Muscle of leg (tissue), 11 donors: ENCODE results near the gene KDELR3. TPM values are rescaled to one million over a fixed set of nuclear protein-coding genes. Genes with fewer than 3 reads are reported as not detected.

ENCODE experiments used
- DNase-seq: peaks from one replicate; pipeline ENCODE4 v3.0.0; 2013
- H3K27ac ChIP-seq: one replicate; pipeline ENCODE4 v1.5.1; 2013; ENCODE audit warnings: mild to moderate bottlenecking, low read length, control low read depth
- H3K27me3 ChIP-seq: one replicate; pipeline ENCODE4 v1.6.1; 2013; ENCODE audit warnings: low read length; ENCODE audit not compliant: control insufficient read depth, insufficient read depth
- H3K36me3 ChIP-seq: one replicate; pipeline ENCODE4 v1.6.1; 2013; ENCODE audit warnings: low read length; ENCODE audit not compliant: control insufficient read depth, insufficient read depth
- H3K4me1 ChIP-seq: one replicate; pipeline ENCODE4 v1.6.1; 2013; ENCODE audit warnings: low read length; ENCODE audit not compliant: control insufficient read depth, insufficient read depth
- H3K4me3 ChIP-seq: one replicate; pipeline ENCODE4 v1.5.1; 2013; ENCODE audit warnings: low read length, control low read depth
- H3K9me3 ChIP-seq: replicated peaks from 2 replicates; pipeline ENCODE4 v1.6.1; 2013; ENCODE audit warnings: low read depth, low read length; ENCODE audit not compliant: control insufficient read depth
- WGBS: methylation state at CpG from one replicate; pipeline ENCODE4 v1.1.5; 2013; ENCODE audit warnings: missing lambda C conversion rate; ENCODE audit not compliant: insufficient coverage; 5-methylcytosine and 5-hydroxymethylcytosine counted together
- polyA plus RNA-seq, 8 donors: library from polyadenylated mRNA; unstranded; fragments of 120-200 nt; gene quantifications; one replicate each; pipeline versions ENCODE4 v1.2.1 to v1.2.3, GENCODE V29; 2013; ENCODE audit warnings: inconsistent platforms in 1 of 8, low replicate concordance in 1 of 8; ENCODE audit not compliant: insufficient read length in 8 of 8, insufficient read depth in 1 of 8
- total RNA-seq: library from RNA; stranded (reverse); fragments of 120-200 nt; gene quantifications from one replicate; pipeline ENCODE4 v1.2.4, GENCODE V29; 2013

The KDELR3 gene
- total and polyA plus RNA-seq, 9 donors, result 20.6 to 48.0 (median 31.3) TPM

DNA sequence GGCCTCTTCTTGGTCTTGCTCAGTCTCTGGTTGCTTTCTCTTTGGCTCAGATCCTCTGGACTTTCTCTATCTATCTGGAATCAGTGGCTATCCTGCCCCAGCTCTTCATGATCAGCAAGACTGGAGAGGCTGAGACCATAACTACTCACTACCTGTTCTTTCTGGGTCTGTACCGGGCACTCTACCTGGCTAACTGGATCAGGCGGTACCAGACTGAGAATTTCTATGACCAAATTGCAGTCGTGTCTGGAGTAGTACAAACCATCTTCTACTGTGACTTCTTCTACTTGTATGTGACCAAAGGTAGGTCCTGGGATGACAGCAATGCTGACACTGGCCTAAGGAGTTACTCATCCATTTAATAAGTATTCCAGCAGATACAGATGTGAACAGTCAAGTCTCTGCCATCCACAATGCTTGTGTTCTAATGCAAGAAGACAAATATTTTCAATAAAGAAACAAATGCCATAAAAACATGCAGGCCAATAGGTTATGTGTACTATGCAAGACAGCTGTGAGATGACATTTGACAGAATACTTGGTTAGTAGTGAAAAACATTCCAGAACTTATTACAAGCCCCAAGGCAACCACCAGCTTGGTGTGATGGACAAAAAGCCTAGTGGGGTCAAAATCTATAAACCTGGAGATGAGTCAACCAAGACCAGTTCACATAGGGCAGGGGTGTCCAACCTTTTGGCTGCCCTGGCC lies 13.4 kb downstream of the KDELR3 start:
- peaks cover 67% of the 10 kb centered on the region for H3K36me3 ChIP-seq
- peaks cover 3% of the 10 kb centered on the region for H3K4me1 ChIP-seq
- H3K9me3 ChIP-seq, result no peaks in the 10 kb centered on the region
- 83% methylated on average over 1 of the region's 3 CpGs for WGBS
- no peak overlapping the region for H3K27ac ChIP-seq
- H3K27me3 ChIP-seq, result no peaks in the 10 kb centered on the region
- H3K4me3 ChIP-seq, result no peak overlapping the region
- no peak for DNase-seq

- no peak overlapping the region for H3K27ac ChIP-seq
- no peaks in the 10 kb centered on the region for H3K9me3 ChIP-seq
- no peak overlapping the region for H3K4me3 ChIP-seq
- peaks cover 72% of the 10 kb centered on the region for H3K36me3 ChIP-seq
- no peak for DNase-seq
- no peaks in the 10 kb centered on the region for H3K27me3 ChIP-seq
- H3K4me1 ChIP-seq, result peaks cover 3% of the 10 kb centered on the region
- WGBS, result 83% methylated on average over 3 of the region's 8 CpGs
Observed at GRCh38 chr22:38481871-38482332, 14.0 kb downstream of the KDELR3 start.

DNA sequence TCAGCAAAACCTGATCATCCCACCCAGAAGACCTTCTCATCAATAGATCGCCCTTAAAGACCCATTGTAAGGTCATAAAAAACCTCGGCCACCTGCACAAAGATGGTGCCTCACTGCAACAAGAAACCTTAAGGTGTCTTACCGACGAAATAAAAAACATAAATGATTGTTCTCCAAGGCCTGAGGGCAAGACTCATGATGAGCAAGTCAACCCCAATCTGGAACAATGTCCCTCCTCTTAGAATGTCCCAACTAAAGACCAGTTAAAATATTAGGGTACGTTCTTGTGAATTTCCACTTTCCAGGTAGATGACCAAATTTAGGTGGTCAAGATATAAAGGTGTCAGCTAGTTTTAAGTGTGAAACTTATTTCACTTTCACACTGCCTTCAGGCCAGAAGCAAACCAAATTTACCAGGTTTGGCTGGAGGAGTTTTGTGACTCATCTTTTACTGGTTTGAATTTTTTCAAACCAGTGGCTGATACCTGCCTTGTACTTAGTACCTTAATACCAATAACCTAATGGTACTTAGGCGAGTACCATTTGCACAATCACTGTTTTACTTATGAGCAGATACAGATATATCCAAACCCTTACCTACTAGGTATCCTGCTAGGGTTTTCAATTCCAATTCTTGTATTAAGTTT lies 14.9 kb downstream of the KDELR3 start:
- H3K36me3 ChIP-seq, result peaks cover 76% of the 10 kb centered on the region
- no peak for DNase-seq
- 100% methylated on average over 2 of the region's 6 CpGs for WGBS
- H3K27me3 ChIP-seq, result no peaks in the 10 kb centered on the region
- peaks cover 3% of the 10 kb centered on the region for H3K4me1 ChIP-seq
- H3K4me3 ChIP-seq, result no peak overlapping the region
- H3K27ac ChIP-seq, result no peak overlapping the region
- H3K9me3 ChIP-seq, result no peaks in the 10 kb centered on the region

DNA sequence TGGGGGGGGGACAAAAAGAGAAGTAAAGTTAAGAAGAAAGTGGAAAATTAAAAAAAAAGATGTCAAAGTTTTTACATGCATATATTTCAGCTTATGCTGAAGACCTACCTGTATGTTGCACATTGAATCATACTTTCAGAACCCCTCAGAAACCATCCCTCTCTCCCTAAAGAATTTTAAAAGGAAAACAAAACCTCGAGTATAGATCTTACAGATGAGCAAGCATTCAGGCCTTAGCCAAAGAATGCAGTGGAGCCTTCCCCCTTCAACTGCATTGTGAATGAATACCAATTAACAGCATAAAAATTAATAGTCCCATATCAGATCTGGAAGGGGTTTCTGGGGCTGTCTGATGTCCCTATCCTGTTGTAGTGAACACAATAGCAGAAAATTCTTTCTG lies 16.3 kb downstream of the KDELR3 start:
- H3K9me3 ChIP-seq, result no peaks in the 10 kb centered on the region
- H3K4me1 ChIP-seq, result peaks cover 3% of the 10 kb centered on the region
- H3K27me3 ChIP-seq, result no peaks in the 10 kb centered on the region
- H3K4me3 ChIP-seq, result no peak overlapping the region
- H3K36me3 ChIP-seq, result peaks cover 79% of the 10 kb centered on the region
- H3K27ac ChIP-seq, result no peak overlapping the region
- no CpG with 5 or more reads among the region's 1 CpG for WGBS
- no peak for DNase-seq

DNA sequence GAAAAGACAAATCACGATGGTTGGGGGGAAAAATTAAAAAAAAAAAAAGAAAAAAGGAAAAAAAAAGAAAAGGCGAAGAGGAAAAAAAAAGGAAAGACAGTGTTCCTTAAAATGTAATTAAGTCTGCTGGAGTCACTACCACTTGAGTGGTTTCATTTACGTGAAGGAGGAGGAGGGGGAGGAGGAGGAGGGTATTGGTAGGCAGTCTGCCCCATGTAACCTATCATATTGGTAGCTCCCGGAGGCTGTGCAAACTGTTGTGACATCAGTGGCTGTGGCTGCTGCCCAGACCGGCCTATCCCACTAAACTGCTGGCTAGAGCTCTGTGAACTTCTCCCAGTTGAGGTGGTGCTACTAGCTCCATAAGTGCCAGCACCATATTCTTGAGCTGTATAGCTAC lies 17.9 kb downstream of the KDELR3 start:
- no peaks in the 10 kb centered on the region for H3K27me3 ChIP-seq
- H3K9me3 ChIP-seq, result no peaks in the 10 kb centered on the region
- no peak for DNase-seq
- no peak overlapping the region for H3K4me3 ChIP-seq
- H3K27ac ChIP-seq, result no peak overlapping the region
- peaks cover 3% of the 10 kb centered on the region for H3K4me1 ChIP-seq
- 69% methylated on average over 5 of the region's 5 CpGs for WGBS
- H3K36me3 ChIP-seq, result peaks cover 83% of the 10 kb centered on the region

DNA sequence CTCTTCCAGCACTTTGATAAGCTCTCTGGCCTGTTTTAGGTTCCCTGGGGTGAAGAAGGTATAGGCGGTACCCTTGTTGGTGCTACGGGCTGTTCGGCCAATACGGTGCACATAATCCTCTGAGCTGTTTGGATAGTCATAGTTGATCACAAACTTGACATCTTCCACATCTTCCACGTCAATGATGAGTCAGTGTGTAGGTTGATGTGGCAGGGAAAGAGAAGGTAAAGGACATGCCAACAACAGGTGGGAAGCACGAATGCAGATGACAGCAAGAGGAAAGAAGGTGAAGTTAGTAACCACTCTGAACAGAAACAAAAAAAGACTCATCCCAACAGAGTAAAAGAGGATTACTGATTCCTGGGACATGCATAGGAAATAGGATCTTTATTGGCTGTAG lies 20.1 kb downstream of the KDELR3 start:
- Histone ChIP-seq H3K36me3 (peaks cover 76% of the 10 kb centered on the region), H3K27ac (no peak overlapping the region), H3K4me3 (no peak overlapping the region), H3K4me1 (peaks cover 3% of the 10 kb centered on the region), H3K9me3 (no peaks in the 10 kb centered on the region), H3K27me3 (no peaks in the 10 kb centered on the region)
- no CpG with 5 or more reads among the region's 6 CpGs for WGBS
- DNase-seq, result no peak

DNA sequence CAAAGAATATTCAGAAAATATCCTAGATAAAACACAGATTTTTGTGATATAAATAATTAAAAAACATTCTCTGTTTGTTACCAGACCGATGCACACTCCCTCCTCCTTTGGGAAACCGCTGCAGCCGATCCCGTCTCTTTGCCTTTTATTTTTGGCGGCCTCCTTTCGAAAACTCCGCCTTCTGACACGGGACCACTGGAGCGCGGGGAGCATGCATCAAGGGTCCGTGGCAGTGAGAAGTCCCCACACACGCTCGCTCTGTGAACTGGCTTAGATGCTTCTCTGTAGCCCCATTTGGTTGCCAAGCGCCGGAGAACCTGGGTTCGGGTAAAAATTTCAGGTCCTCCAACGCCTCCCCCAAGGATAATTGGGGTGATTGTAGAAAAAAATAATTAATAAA lies 21.2 kb downstream of the KDELR3 start:
- 90% methylated on average over 13 of the region's 17 CpGs for WGBS
- DNase-seq, result no peak
- Histone ChIP-seq H3K9me3 (no peaks in the 10 kb centered on the region), H3K27me3 (no peaks in the 10 kb centered on the region), H3K4me1 (peaks cover 3% of the 10 kb centered on the region), H3K27ac (no peak overlapping the region), H3K4me3 (no peak overlapping the region), H3K36me3 (peaks cover 78% of the 10 kb centered on the region)

DNA sequence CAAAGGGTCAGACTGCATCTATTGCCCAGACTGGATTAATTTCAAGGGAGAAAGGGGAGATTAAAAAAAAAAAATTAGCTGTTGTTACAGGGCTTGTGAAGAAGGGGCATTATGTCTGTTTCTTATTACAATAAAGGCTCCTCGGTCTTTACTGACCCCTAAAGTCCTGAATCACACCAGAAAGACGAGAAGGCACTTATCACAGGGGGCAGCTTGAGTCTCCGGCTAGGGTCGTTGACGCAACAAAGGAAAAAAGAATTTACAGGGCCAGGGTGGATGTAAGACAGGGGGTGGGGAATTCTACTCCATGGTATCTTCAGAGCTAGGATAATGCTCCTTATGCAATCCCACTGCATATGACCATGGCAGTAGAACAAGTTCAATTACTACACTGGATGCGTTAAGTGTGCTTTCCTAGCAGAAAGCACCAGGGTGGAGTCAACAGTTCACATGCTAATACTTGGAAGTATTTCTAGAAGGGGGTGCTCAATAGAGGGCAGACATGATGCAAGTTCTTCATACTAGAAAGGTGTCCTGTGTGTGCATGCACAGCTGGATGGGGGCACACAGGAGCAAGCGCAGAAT lies 21.8 kb downstream of the KDELR3 start:
- no peak overlapping the region for H3K4me3 ChIP-seq
- no peak overlapping the region for H3K27ac ChIP-seq
- no peaks in the 10 kb centered on the region for H3K27me3 ChIP-seq
- H3K4me1 ChIP-seq, result peaks cover 3% of the 10 kb centered on the region
- H3K9me3 ChIP-seq, result no peaks in the 10 kb centered on the region
- no peak for DNase-seq
- peaks cover 75% of the 10 kb centered on the region for H3K36me3 ChIP-seq
- WGBS, result no CpG with 5 or more reads among the region's 7 CpGs

DNA sequence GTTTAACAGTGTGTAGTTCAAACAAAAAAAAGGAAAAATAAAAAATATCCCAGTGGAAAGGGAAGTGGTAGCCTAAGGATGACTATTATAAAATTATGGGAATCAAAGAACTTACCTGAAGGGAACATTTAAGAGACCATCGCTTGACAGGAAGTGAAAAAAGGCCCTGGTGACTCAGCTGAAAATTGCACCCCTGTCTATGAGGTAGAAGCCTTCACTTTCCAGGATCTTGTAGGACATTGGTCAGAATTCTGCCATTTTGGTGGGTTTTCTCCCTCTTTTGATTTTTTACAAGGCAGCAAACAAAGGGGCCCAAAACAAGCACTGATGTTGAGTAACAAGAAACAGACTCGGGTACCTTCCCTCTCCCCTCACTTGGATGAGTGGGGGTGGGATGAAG lies 22.6 kb downstream of the KDELR3 start:
- H3K27me3 ChIP-seq, result no peaks in the 10 kb centered on the region
- H3K36me3 ChIP-seq, result peaks cover 74% of the 10 kb centered on the region

GRCh38 chr22:38490915-38491314 lies 23.0 kb downstream of the KDELR3 start:
- no CpG with 5 or more reads among the region's 1 CpG for WGBS
- no peaks in the 10 kb centered on the region for H3K27me3 ChIP-seq
- H3K36me3 ChIP-seq, result peaks cover 75% of the 10 kb centered on the region
- H3K4me1 ChIP-seq, result peaks cover 2% of the 10 kb centered on the region
- no peak overlapping the region for H3K27ac ChIP-seq
- H3K9me3 ChIP-seq, result no peaks in the 10 kb centered on the region
- peak; percentile 79 for DNase-seq
- no peak overlapping the region for H3K4me3 ChIP-seq

More for the DNA sequence above, 22.6 kb downstream of the KDELR3 start:
- H3K27ac ChIP-seq, result no peak overlapping the region
- WGBS, result 90% methylated on average over 1 of the region's 2 CpGs
- no peaks in the 10 kb centered on the region for H3K9me3 ChIP-seq
- no peak overlapping the region for H3K4me3 ChIP-seq
- peaks cover 3% of the 10 kb centered on the region for H3K4me1 ChIP-seq
- no peak for DNase-seq
